DND-41 (cell line): ENCODE data around the gene KCNK16.

Experiments used
- EZH2 ChIP-seq: IDR thresholded peaks from 3 replicates; pipeline ENCODE4 v1.6.1; 2012; ENCODE audit warnings: borderline replicate concordance, low read depth, mild to moderate bottlenecking, moderate library complexity, low read length, inconsistent platforms; ENCODE audit not compliant: severe bottlenecking
- TF ChIP-seq, protein P1 (sequence below): IDR thresholded peaks from 2 replicates; pipeline ENCODE4 v1.5.1; 2012; ENCODE audit warnings: borderline replicate concordance, low read length, moderate library complexity, mild to moderate bottlenecking; ENCODE audit not compliant: poor library complexity, severe bottlenecking; ENCODE audit errors: extremely low read depth

DNA sequence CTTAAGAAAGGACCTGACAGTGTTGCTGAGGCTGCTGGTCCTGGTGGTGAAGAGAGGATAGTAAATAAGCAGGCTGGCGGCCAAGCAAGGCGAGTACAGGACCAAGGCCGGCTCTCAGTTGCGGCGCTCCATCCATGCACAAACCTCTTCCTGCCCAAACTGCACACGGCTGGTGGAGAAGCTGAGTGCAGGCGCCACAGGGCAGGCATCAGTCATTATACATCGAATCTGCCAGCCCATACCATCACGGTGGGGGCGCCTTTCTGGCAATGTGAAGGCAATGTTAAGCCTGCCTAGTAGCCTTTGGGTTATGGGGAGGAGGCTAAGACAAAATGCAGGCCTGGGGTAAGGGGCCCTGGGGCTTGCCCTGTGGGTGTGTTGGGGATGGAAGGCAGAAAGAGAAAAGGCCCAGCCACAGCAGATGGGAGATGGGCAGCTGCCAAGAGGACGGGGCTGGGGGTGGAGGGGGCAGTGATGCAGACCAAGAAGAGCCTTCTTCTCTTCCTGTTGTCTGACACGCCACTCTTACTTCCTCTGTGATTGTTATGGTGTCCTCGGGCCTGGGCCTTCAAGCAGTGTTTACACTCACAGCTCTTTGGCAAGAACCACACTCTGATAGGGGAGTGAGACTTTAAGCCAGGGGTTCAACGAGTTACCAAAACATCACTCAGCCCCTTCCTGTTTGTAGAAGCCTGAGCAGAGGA lies 20.3 kb upstream of the KCNK16 start:
- TF ChIP-seq, protein P1, sequence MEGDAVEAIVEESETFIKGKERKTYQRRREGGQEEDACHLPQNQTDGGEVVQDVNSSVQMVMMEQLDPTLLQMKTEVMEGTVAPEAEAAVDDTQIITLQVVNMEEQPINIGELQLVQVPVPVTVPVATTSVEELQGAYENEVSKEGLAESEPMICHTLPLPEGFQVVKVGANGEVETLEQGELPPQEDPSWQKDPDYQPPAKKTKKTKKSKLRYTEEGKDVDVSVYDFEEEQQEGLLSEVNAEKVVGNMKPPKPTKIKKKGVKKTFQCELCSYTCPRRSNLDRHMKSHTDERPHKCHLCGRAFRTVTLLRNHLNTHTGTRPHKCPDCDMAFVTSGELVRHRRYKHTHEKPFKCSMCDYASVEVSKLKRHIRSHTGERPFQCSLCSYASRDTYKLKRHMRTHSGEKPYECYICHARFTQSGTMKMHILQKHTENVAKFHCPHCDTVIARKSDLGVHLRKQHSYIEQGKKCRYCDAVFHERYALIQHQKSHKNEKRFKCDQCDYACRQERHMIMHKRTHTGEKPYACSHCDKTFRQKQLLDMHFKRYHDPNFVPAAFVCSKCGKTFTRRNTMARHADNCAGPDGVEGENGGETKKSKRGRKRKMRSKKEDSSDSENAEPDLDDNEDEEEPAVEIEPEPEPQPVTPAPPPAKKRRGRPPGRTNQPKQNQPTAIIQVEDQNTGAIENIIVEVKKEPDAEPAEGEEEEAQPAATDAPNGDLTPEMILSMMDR, result no peak
- no peak for TF ChIP-seq EZH2
